HG02840 (cell line): ENCODE measurements around the gene TMEM63B.
"Not testable (repeated sequence)": the region's sequence is repeated elsewhere in the genome, so short reads cannot be mapped to it uniquely, and the experiment has no call there.

Experiments used
- ATAC-seq: cut with Tn5 transposase; IDR thresholded peaks from one replicate; pipeline ENCODE4 v1.9.1; 2021; ENCODE audit warnings: mild to moderate bottlenecking, moderate library complexity, moderate number of reproducible peaks; ENCODE audit not compliant: unreplicated experiment, low FRiP score

TMEM63B gene

DNA sequence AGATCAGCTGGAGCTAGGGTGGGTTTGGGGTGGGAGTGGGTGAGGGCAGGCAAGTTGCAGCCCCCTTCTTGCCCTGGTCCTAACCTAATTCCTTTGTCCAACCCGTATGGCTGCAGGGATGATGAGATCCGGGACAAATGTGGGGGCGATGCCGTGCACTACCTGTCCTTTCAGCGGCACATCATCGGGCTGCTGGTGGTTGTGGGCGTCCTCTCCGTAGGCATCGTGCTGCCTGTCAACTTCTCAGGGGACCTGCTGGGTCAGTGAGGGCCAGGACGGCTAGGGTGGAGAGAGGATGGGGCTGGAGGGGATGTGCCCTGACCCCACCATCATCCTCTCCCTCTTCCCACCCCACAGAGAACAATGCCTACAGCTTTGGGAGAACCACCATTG lies 12.0 kb downstream of the TMEM63B start:
- no peak for ATAC-seq

- no peak for ATAC-seq
These were observed 15.5 kb downstream of the TMEM63B start for GRCh38 chr6:44142835-44143234.

DNA sequence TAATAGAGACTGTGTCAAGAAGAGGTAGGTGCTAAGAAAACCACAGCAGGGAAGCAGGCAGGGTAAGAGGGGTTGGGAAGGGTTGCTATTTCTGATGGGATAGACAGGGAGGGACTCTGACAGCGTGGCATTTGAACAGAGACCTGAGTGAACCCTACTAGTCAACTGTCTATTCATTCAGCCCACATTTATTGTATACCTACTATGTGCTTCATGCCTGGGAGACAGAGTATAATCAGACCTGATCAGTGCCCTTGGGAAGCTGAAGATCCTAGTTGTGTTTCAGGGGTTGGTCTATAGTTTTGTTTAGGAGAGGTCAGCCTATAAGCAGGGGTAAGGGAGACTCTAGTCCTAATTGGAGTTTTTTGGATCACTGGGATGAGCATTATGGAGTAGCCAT lies 16.4 kb downstream of the TMEM63B start:
- ATAC-seq, result no peak

- not testable (repeated sequence) for ATAC-seq
These were observed 17.2 kb downstream of the TMEM63B start for GRCh38 chr6:44144536-44144935.

DNA sequence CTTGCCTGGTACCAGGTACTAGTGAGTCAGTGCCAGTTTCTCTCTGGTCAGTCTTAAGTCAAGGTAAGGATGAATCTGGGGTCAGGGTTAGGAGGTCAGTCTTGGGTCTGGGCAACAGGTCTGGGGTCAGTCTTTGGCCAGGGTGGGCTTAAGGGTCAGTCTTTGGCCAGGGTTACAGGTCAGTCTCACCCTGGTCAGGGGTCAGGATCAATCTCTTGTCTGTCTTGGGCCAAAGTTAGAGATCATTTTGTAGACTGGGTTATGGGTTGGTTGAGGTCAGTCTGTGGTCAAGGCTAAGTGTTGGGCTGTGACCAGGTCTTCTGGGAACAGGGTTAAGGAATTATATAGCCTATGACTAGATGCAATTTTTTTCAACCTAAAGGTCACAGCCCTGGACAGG lies 18.5 kb downstream of the TMEM63B start:
- no peak for ATAC-seq

GRCh38 chr6:44146685-44147084 lies 19.3 kb downstream of the TMEM63B start:
- no peak for ATAC-seq

DNA sequence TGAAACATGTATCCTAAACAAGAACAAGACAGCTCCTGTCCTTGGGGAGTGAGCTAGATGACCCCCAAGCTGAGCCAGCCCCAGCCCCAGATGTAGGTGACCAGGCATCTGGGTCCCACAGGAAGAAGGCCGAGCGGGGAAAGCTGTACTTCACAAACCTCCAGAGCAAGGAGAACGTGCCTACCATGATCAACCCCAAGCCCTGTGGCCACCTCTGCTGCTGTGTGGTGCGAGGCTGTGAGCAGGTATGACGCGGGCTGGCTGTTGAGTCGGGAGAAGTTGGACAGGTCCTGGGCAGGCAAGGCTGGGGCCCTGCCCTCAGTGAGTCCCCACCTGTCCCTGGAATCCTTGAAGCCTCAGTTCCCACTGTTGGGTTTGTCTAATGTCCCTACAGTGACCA lies 19.9 kb downstream of the TMEM63B start:
- ATAC-seq, result no peak

- ATAC-seq, result no peak
These were observed 21.0 kb downstream of the TMEM63B start for GRCh38 chr6:44148306-44148705.

DNA sequence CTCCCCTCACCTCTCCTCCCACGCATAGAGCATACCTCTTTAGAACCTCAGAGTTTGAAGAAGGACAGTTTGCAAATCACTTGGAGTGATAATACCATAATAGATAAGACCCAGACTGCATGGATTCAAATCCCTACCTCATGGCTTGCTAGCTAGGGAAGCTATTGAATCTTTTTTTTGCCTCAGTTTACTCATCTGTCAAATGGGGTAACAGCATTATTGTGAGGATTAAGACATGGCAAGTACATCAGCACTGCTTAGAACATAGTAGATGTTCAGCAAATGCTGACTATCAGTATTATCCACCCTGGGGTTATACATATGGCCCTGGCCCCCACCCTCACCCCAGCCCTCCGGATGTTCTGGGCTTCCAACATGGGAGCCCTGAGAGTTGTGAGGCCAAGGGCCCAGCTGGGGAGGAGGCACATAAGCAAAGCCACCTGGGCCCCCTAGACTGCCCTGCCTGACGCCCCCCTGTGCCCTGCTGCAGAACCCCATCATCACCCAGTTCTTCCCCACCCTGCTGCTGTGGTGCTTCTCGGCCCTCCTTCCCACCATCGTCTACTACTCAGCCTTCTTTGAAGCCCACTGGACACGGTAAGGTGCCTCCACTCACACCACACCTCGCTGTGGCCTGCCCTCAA lies 22.1 kb downstream of the TMEM63B start:
- no peak for ATAC-seq

DNA sequence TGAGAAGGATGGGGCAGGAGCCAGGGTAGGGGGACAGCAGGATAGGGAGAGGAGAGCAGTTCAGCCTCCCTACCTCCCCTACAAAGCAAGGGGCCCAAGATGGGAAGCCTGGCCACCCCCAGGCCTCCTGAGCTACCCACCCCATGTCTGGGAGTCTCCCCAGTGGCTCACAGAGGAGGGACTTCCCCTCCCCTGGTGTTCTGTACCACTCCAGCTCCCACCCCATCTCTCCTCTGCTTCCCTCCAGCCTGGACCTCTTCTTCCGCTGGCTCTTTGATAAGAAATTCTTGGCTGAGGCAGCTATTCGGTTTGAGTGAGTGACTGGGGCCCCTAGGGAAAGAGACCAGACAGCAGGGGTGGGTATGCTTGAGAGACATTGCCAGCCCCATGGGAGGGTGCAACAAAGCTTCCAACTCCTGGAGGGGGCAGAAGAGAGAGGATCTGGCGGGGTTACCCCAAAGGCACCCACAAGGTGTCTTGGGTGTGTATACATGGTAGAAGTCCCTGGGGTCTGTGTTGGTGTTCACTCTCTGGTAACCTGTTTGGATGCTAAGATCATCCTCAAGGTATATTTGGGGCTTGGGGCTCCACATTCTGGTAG lies 23.1 kb downstream of the TMEM63B start:
- ATAC-seq, result no peak

GRCh38 chr6:44151348-44152108 lies 24.2 kb downstream of the TMEM63B start:
- no peak for ATAC-seq

- ATAC-seq, result no peak
These were observed 24.7 kb downstream of the TMEM63B start for GRCh38 chr6:44152109-44152461.

GRCh38 chr6:44152533-44152932 lies 25.2 kb downstream of the TMEM63B start:
- no peak for ATAC-seq

DNA sequence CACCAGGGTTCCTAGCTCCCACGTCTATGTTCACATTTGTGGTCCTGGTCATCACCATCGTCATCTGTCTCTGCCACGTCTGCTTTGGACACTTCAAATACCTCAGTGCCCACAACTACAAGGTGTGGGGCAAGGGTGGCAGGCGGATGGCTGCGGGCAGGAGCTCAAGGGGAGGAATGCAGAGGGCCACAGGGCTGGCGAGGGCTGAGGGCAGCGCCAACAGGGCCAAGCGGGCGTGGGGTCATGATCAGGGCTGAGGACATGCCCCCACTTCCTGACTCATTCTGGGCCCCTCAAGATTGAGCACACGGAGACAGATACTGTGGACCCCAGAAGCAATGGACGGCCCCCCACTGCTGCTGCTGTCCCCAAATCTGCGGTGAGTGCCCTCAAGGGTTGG lies 26.7 kb downstream of the TMEM63B start:
- no peak for ATAC-seq

- no peak for ATAC-seq
These were observed 29.3 kb downstream of the TMEM63B start for GRCh38 chr6:44156494-44157151.

- ATAC-seq, result no peak
These were observed 29.8 kb downstream of the TMEM63B start for GRCh38 chr6:44157152-44157521.

- ATAC-seq, result no peak
These were observed 31.4 kb downstream of the TMEM63B start, which contains the start of gene CAPN11 for GRCh38 chr6:44158770-44159228. Gene CAPN11, plus strand, starts transcription at chr6:44158820. Its CDS starts 29 bp downstream, at chr6:44158849.

DNA sequence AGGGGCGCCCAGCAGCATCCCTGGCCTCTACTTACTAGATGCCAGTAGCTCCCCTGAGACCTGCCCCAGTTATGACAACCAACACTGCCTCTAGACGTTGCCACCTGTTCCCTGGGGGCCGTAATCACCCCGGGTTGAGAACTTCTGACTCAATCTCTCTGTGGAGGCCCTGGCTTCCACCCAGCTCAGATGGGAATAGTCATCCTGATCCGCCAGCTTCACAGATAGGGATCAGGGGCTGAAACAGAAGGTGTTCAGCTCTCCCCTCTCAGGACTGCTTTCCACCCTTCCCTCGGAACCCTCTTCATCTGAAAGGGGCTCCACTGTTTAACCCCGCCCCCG lies 34.6 kb downstream of the TMEM63B start:
- no peak for ATAC-seq

GRCh38 chr6:44162876-44163625 lies 35.7 kb downstream of the TMEM63B start:
- ATAC-seq, result no peak

DNA sequence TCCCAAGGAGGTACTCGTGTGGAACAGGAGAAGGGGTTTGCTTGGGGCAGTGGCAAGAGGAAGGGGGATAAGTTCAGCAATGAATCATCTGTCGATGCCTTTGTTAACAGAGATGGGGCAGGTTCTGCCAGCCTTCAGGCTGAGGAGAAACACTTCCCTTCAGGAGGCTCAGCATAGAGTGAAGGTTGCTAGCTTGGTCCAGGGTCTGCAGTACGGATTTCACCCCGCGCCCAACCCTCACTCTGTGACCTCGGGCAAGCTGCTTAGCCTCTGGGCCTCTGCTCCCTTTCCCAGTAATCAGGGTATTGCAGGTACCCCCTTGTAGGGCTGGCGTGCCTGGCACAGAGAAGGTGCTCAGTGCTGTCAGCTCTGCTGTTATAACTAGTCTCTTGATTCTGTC lies 38.8 kb downstream of the TMEM63B start:
- ATAC-seq, result no peak
